ENCODE results near the gene ERFL.

DNA sequence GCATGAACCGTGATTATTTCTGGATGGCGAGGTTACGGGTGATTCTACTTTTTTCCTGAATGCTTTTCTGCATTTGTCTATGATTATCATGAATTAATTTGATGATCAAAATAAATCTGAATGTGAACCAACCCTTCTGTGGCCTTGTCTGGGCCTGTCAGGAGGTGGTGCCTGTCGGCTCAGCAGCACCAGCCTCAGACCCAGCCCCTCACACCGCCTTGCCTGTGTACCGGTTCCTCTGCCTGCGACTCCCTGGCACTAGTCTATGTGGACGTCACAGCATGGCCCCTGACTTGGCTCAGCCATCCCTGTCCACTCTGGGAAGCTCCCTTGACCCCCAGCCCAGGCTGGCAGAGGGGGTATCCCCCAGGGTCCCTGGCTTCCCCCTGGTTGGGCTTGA is 46.4 kb upstream of the ERFL start:
- TF ChIP-seq, protein P1, sequence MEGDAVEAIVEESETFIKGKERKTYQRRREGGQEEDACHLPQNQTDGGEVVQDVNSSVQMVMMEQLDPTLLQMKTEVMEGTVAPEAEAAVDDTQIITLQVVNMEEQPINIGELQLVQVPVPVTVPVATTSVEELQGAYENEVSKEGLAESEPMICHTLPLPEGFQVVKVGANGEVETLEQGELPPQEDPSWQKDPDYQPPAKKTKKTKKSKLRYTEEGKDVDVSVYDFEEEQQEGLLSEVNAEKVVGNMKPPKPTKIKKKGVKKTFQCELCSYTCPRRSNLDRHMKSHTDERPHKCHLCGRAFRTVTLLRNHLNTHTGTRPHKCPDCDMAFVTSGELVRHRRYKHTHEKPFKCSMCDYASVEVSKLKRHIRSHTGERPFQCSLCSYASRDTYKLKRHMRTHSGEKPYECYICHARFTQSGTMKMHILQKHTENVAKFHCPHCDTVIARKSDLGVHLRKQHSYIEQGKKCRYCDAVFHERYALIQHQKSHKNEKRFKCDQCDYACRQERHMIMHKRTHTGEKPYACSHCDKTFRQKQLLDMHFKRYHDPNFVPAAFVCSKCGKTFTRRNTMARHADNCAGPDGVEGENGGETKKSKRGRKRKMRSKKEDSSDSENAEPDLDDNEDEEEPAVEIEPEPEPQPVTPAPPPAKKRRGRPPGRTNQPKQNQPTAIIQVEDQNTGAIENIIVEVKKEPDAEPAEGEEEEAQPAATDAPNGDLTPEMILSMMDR (IDR thresholded peaks at IDR 0.05), result no peak
- TF ChIP-seq POLR2A (IDR thresholded peaks at IDR 0.05), result no peak
